Measurements from ENCODE around the gene PBRM1. TPM values are rescaled to one million over a fixed set of nuclear protein-coding genes. Genes with fewer than 3 reads are reported as not detected.

PBRM1 gene
- total and polyA plus RNA-seq, 2 of the 8 experiments (the other 6 are each of a cell fraction or from before 2014, with no cell fraction given), result 19.3 to 65.8 TPM

- Histone ChIP-seq H3K79me1 (ENCODE audit: low read depth, low read length) (no peaks in the 10 kb centered on the region), H2BK120ac (replicated peaks; ENCODE audit: low read depth, low read length) (no peak overlapping the region), H3K36me3 (ENCODE audit: control insufficient read depth in 2 of 4, insufficient read depth in 4 of 4, low read length in 3 of 4) (no peaks in the 10 kb centered on the region), H3K79me2 (ENCODE audit: control insufficient read depth in 1 of 2, insufficient read depth in 2 of 2, low read length in 2 of 2) (no peaks in the 10 kb centered on the region), H4K8ac (ENCODE audit: extremely low read depth, insufficient read depth, low read length) (no peak overlapping the region; the same call in 1 of the 2 replicates), H3K9ac (replicated peaks in 1 of 4; ENCODE audit: extremely low read depth in 1 of 4, low read depth in 3 of 4, low read length in 3 of 4) (no peak overlapping the region), H3K4me2 (ENCODE audit: insufficient read depth in 1 of 2, low read depth in 2 of 2, low read length in 2 of 2) (no peak overlapping the region), H2BK20ac (ENCODE audit: low read length) (no peak overlapping the region), H3K56ac (replicated peaks; ENCODE audit: insufficient read length, low read depth, low read length) (no peak overlapping the region), H2BK15ac (ENCODE audit: low read length) (no peak overlapping the region), H3K23ac (ENCODE audit: insufficient read length) (no peak overlapping the region), H3K4ac (replicated peaks; ENCODE audit: insufficient read length, low read depth, low read length) (no peak overlapping the region), H2AK5ac (ENCODE audit: low read depth, low read length) (no peak overlapping the region), H4K20me1 (replicated peaks in 1 of 2; ENCODE audit: control insufficient read depth in 1 of 2, insufficient read depth in 2 of 2, low read length in 2 of 2) (peaks cover 0 to 1% of the 10 kb centered on the region in 2 experiments), H3K14ac (ENCODE audit: insufficient read length) (no peak overlapping the region), H2BK5ac (ENCODE audit: low read depth, low read length) (no peak overlapping the region), H3K4me1 (replicated peaks in 1 of 4; ENCODE audit: control insufficient read depth in 3 of 4, insufficient read depth in 4 of 4, low read length in 3 of 4) (peaks cover 0 to 11% (median 4%) of the 10 kb centered on the region in 4 experiments; a peak in 5 of 7 replicates), H3K18ac (ENCODE audit: extremely low read depth, low read length) (no peak overlapping the region), H3K27ac (ENCODE audit: low read depth, low read length) (no peak overlapping the region), H3K27me3 (replicated peaks in 1 of 4; ENCODE audit: control insufficient read depth in 3 of 4, extremely low read depth in 1 of 4, insufficient read depth in 3 of 4, low read length in 3 of 4) (peaks cover 0 to 11% (median 4%) of the 10 kb centered on the region in 4 experiments; a peak in 5 of 7 replicates), H4K91ac (replicated peaks; ENCODE audit: insufficient read length, low read length) (no peak overlapping the region), H3K9me3 (ENCODE audit: insufficient read depth in 2 of 2, low read depth in 1 of 2, low read length in 1 of 2) (no peaks in the 10 kb centered on the region), H2BK12ac (ENCODE audit: low read depth, low read length) (no peak overlapping the region), H2AFZ (ENCODE audit: low read length) (no peak overlapping the region), H3K23me2 (ENCODE audit: low read depth, low read length) (no peaks in the 10 kb centered on the region; the same call in 1 of the 2 replicates), H4K5ac (ENCODE audit: insufficient read length, low read depth, low read length) (no peak overlapping the region), H3K4me3 (ENCODE audit: extremely low read depth in 1 of 4, insufficient read depth in 2 of 4, low read depth in 3 of 4, low read length in 4 of 4) (no peak overlapping the region)
- 86% methylated on average over 6 of the region's 6 CpGs; no CpG with 5 or more reads in 1 of the 2 experiments for WGBS, 2 experiments (ENCODE audit: extremely low coverage in 1 of 2, insufficient coverage in 1 of 2, insufficient read length in 1 of 2, insufficient replicate concordance in 2 of 2, low coverage in 1 of 2, low lambda C conversion rate in 2 of 2, missing lambda C conversion rate in 1 of 2)
- FAIRE-seq, result no peak
- TF ChIP-seq NRF1 (IDR thresholded peaks at IDR 0.05; ENCODE audit: low read depth, low read length) (no peak), TAF1 (IDR thresholded peaks at IDR 0.05; ENCODE audit: low read depth, low read length) (no peak), ASH2L (IDR thresholded peaks at IDR 0.05; ENCODE audit: low read length) (no peak), SP2 (IDR thresholded peaks at IDR 0.05; ENCODE audit: low read length) (no peak), CHD2 (IDR thresholded peaks at IDR 0.05; ENCODE audit: low read length) (no peak), POU5F1 (IDR thresholded peaks at IDR 0.05; ENCODE audit: low read depth, low read length) (no peak), SRF (IDR thresholded peaks at IDR 0.05; ENCODE audit: low read depth, low read length) (no peak), CTBP2 (IDR thresholded peaks at IDR 0.05; ENCODE audit: borderline replicate concordance, insufficient read depth, insufficient read length, low read length) (no peak), POLR2A (IDR thresholded peaks at IDR 0.05; ENCODE audit: control extremely low read depth in 1 of 2, low read depth in 2 of 2, low read length in 2 of 2) (no peak), KDM5A (IDR thresholded peaks at IDR 0.05; ENCODE audit: low read length) (no peak), EP300 (IDR thresholded peaks at IDR 0.05; ENCODE audit: borderline replicate concordance in 1 of 2, low read depth in 2 of 2, low read length in 2 of 2) (no peak), CEBPB (IDR thresholded peaks at IDR 0.05; ENCODE audit: low read depth, low read length) (no peak), CBX8 (IDR thresholded peaks at IDR 0.05; ENCODE audit: borderline replicate concordance, low read depth, low read length) (no peak), PHF8 (conservative IDR thresholded peaks at IDR 0.05; ENCODE audit: low read depth, low read length) (no peak)
- TF ChIP-seq, protein P1, sequence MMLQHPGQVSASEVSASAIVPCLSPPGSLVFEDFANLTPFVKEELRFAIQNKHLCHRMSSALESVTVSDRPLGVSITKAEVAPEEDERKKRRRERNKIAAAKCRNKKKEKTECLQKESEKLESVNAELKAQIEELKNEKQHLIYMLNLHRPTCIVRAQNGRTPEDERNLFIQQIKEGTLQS (IDR thresholded peaks at IDR 0.05; ENCODE audit: insufficient read depth, low read depth, low read length), result no peak
- CTCF ChIA-PET (ENCODE audit: partially characterized antibody), result interaction anchor here (1.0 to 1.4 kb wide), 6 partner anchors 10 to 43 kb away, joined by 3 to 7 read pairs (median 4); no protein-coding TSS in a partner anchor
- POLR2A ChIA-PET (ENCODE audit: partially characterized antibody), result interaction anchor here (0.9 to 1.0 kb wide), 2 partner anchors 11 to 12 kb away, joined by 3 read pairs; no protein-coding TSS in a partner anchor
- DNase-seq (ENCODE audit: low read depth in 1 of 2, low spot score in 2 of 2), result no peak
Observed at GRCh38 chr3:52515192-52515591, 170.5 kb downstream of the PBRM1 start.

Measured in H1 (cell line).